CD14-positive monocyte (primary cell): ENCODE results near the gene ZNF487. TPM values are rescaled to one million over a fixed set of nuclear protein-coding genes. Genes with fewer than 3 reads are reported as not detected.

Experiments
- DNase-seq, 3 donors: peaks; one replicate each; pipeline ENCODE4 v3.0.0-alpha.2; 2011 to 2022
- H2AFZ ChIP-seq: 2 replicates; pipeline ENCODE4 v1.6.0; 2012; ENCODE audit warnings: mild to moderate bottlenecking, low read depth, low read length, inconsistent platforms; ENCODE audit not compliant: insufficient read depth, poor library complexity, severe bottlenecking
- H3K27ac ChIP-seq, 2 donors: 1 replicate in 1 of 2; 2 replicates in 1 of 2; pipeline ENCODE4 v1.5.1; 2012 to 2013; ENCODE audit warnings: low read length in 2 of 2, control low read depth in 1 of 2, inconsistent platforms in 1 of 2, low read depth in 1 of 2, mild to moderate bottlenecking in 1 of 2
- H3K27me3 ChIP-seq, 2 donors: one replicate each; pipeline versions ENCODE4 v1.6.0 to v1.6.1; 2011 to 2013; ENCODE audit warnings: low read length in 2 of 2; ENCODE audit not compliant: control insufficient read depth in 2 of 2, insufficient read depth in 2 of 2
- H3K36me3 ChIP-seq, 2 donors: replicated peaks in 1 of 2; 1 replicate in 1 of 2; 2 replicates in 1 of 2; pipeline versions ENCODE4 v1.5.1 to v1.6.1; 2012 to 2013; ENCODE audit warnings: low read length in 2 of 2, control low read depth in 1 of 2, inconsistent platforms in 1 of 2, mild to moderate bottlenecking in 1 of 2; ENCODE audit not compliant: insufficient read depth in 2 of 2, control insufficient read depth in 1 of 2
- H3K4me1 ChIP-seq, 2 donors: 1 replicate in 1 of 2; 2 replicates in 1 of 2; pipeline versions ENCODE4 v1.5.1 to v1.6.1; 2012 to 2013; ENCODE audit warnings: low read length in 2 of 2, control low read depth in 1 of 2, inconsistent platforms in 1 of 2, mild to moderate bottlenecking in 1 of 2, moderate library complexity in 1 of 2; ENCODE audit not compliant: insufficient read depth in 2 of 2, control insufficient read depth in 1 of 2
- H3K4me2 ChIP-seq: replicated peaks from 2 replicates; pipeline ENCODE3; 2012; ENCODE audit warnings: low read length, moderate library complexity, mild to moderate bottlenecking; ENCODE audit not compliant: poor library complexity, severe bottlenecking; ENCODE audit errors: extremely low read depth
- H3K4me3 ChIP-seq, 3 experiments: fragments of 200-600 bp in 1 of 3; sonication (generic) in 1 of 3; replicated peaks in 1 of 3; 1 replicate in 2 of 3; 2 replicates in 1 of 3; pipeline ENCODE4 v1.5.1; 2011 to 2013; ENCODE audit warnings: low read length in 3 of 3, mild to moderate bottlenecking in 3 of 3, control low read depth in 2 of 3, low read depth in 2 of 3, inconsistent platforms in 1 of 3, moderate library complexity in 1 of 3
- H3K79me2 ChIP-seq: 2 replicates; pipeline ENCODE4 v1.6.0; 2012; ENCODE audit warnings: mild to moderate bottlenecking, control low read depth, inconsistent platforms, low read length, moderate library complexity; ENCODE audit not compliant: insufficient read depth
- H3K9ac ChIP-seq: 2 replicates; pipeline ENCODE4 v1.6.0; 2017; ENCODE audit warnings: low read length, mild to moderate bottlenecking; ENCODE audit not compliant: insufficient read depth, poor library complexity, severe bottlenecking
- H3K9me3 ChIP-seq, 2 donors: replicated peaks in 1 of 2; 1 replicate in 1 of 2; 2 replicates in 1 of 2; pipeline versions ENCODE4 v1.5.1 to v1.6.1; 2012 to 2013; ENCODE audit warnings: low read length in 2 of 2, control low read depth in 1 of 2; ENCODE audit not compliant: control insufficient read depth in 1 of 2, insufficient read depth in 1 of 2
- H4K20me1 ChIP-seq: 2 replicates; pipeline ENCODE4 v1.6.0; 2012; ENCODE audit warnings: mild to moderate bottlenecking, low read length, control low read depth, moderate library complexity; ENCODE audit not compliant: insufficient read depth
- H3K27ac Mint-ChIP-seq, 7 donors: one replicate each; pipeline ENCODE4 v1.8.0; 2020; ENCODE audit warnings: mild to moderate bottlenecking in 7 of 7, mixed read lengths in 7 of 7, moderate library complexity in 6 of 7, inconsistent platforms in 2 of 7
- H3K27me3 Mint-ChIP-seq, 3 donors: one replicate each; pipeline ENCODE4 v1.8.0; 2021 to 2022; ENCODE audit warnings: low read depth in 3 of 3, mild to moderate bottlenecking in 3 of 3, mixed read lengths in 3 of 3, moderate library complexity in 3 of 3, inconsistent platforms in 1 of 3
- H3K36me3 Mint-ChIP-seq, 2 donors: one replicate each; pipeline ENCODE4 v1.8.0; 2020; ENCODE audit warnings: mixed read lengths in 2 of 2, inconsistent platforms in 1 of 2, mild to moderate bottlenecking in 1 of 2
- H3K4me1 Mint-ChIP-seq: one replicate; pipeline ENCODE4 v1.8.0; 2020; ENCODE audit warnings: mild to moderate bottlenecking, mixed read lengths
- H3K4me3 Mint-ChIP-seq, 2 donors: one replicate each; pipeline ENCODE4 v1.8.0; 2020; ENCODE audit warnings: mild to moderate bottlenecking in 2 of 2, mixed read lengths in 2 of 2, moderate library complexity in 1 of 2
- H3K9me3 Mint-ChIP-seq, 7 donors: one replicate each; pipeline ENCODE4 v1.8.0; 2020 to 2022; ENCODE audit warnings: mixed read lengths in 7 of 7, mild to moderate bottlenecking in 6 of 7, moderate library complexity in 6 of 7, inconsistent platforms in 2 of 7
- CTCF ChIP-seq: fragments of 200-600 bp; IDR thresholded peaks from one replicate; pipeline ENCODE4 v1.8.0; 2022; ENCODE audit warnings: antibody characterized with exemption, mild to moderate bottlenecking
- WGBS: methylation state at CpG from one replicate; pipeline ENCODE4 v1.1.5; 2013; ENCODE audit warnings: missing lambda C conversion rate; ENCODE audit not compliant: insufficient coverage; 5-methylcytosine and 5-hydroxymethylcytosine counted together
- intact Hi-C, 2 donors: fragments of 100-400 bp; cut with micrococcal nuclease; formaldehyde crosslinking; loops; one replicate each; pipeline versions ENCODE4 v1.15.0 to v1.15.1; 2023
- polyA plus RNA-seq, 3 donors: library from polyadenylated mRNA; depleted of rRNA in 1 of 3; unstranded in 2 of 3; stranded (reverse) in 1 of 3; fragments of 300-500 nt in 2 of 3; fragments of >200 nt in 1 of 3; fragmentation: Illumina TruSeq in 2 of 3; gene quantifications; 1 replicate in 2 of 3; 2 replicates in 1 of 3; pipeline ENCODE4 v1.2.3, GENCODE V29; 2012 to 2021

Gene ZNF487
- polyA plus RNA-seq, 3 donors = 8.6 to 19.7 (median 15.6) TPM

- peak overlapping the region; percentile 65 to 86 (median 71) for H3K4me3 ChIP-seq
- H3K36me3 Mint-ChIP-seq = no peaks in the 10 kb centered on the region
- peaks cover 0 to 3% (median 1%) of the 10 kb centered on the region in 3 donors for H3K27me3 Mint-ChIP-seq
- peak overlapping the region; percentile 96 for H3K4me2 ChIP-seq
- H3K79me2 ChIP-seq = peaks cover 53% of the 10 kb centered on the region
- no peaks in the 10 kb centered on the region for H3K36me3 ChIP-seq
- H3K4me3 Mint-ChIP-seq = peak overlapping the region; percentile 96 to 100
- peak overlapping the region; percentile 99 to 100 (median 100) for H3K27ac Mint-ChIP-seq
- peaks cover 32% of the 10 kb centered on the region for H4K20me1 ChIP-seq
- no peaks in the 10 kb centered on the region for H3K27me3 ChIP-seq
- H3K9me3 Mint-ChIP-seq = peaks cover 0 to 2% (median 0%) of the 10 kb centered on the region in 7 donors
- no peaks in the 10 kb centered on the region for H3K9me3 ChIP-seq
- H3K27ac ChIP-seq = peak overlapping the region; percentile 94 to 99
- H2AFZ ChIP-seq = peak overlapping the region; percentile 65
- peaks cover 34 to 48% of the 10 kb centered on the region in 2 donors for H3K4me1 ChIP-seq
- peak; percentile 12 to 35 (median 26) for DNase-seq
- WGBS = 2% methylated on average over 41 of the region's 46 CpGs
- peaks cover 34% of the 10 kb centered on the region for H3K4me1 Mint-ChIP-seq
- H3K9ac ChIP-seq = peak overlapping the region; percentile 97
- intact Hi-C loops = loop anchor here in 1 of 2 donors (2.0 kb wide), 1 partner anchor 15 kb away; no protein-coding TSS in a partner anchor
- TF ChIP-seq CTCF = no peak
Observed at GRCh38 chr10:43409385-43410109, 27.4 kb upstream of the ZNF487 start.

GRCh38 chr10:43410345-43410744 lies 26.6 kb upstream of the ZNF487 start:
- 97% methylated on average over 12 of the region's 14 CpGs for WGBS
- H3K9ac ChIP-seq = peak overlapping the region; percentile 97
- intact Hi-C loops = no loop called here

More at GRCh38 chr10:43410345-43410744, 26.6 kb upstream of the ZNF487 start:
- H3K27ac ChIP-seq = peak overlapping the region in 1 of 2 donors; percentile 99
- H3K4me2 ChIP-seq = peak overlapping the region; percentile 96
- H3K27ac Mint-ChIP-seq = peak overlapping the region; percentile 73 to 100 (median 100)
- H4K20me1 ChIP-seq = peaks cover 25% of the 10 kb centered on the region
- H3K9me3 Mint-ChIP-seq = peaks cover 0 to 2% (median 0%) of the 10 kb centered on the region in 7 donors
- H3K27me3 ChIP-seq = no peaks in the 10 kb centered on the region
- peak overlapping the region; percentile 96 to 100 for H3K4me3 Mint-ChIP-seq
- H3K4me1 ChIP-seq = peaks cover 28 to 40% of the 10 kb centered on the region in 2 donors
- no peak for TF ChIP-seq CTCF
- no peak for DNase-seq
- peaks cover 27% of the 10 kb centered on the region for H3K4me1 Mint-ChIP-seq
- H3K9me3 ChIP-seq = no peaks in the 10 kb centered on the region
- peaks cover 45% of the 10 kb centered on the region for H3K79me2 ChIP-seq
- no peaks in the 10 kb centered on the region for H3K36me3 Mint-ChIP-seq
- H2AFZ ChIP-seq = peak overlapping the region; percentile 65
- H3K4me3 ChIP-seq = peak overlapping the region in 2 of 3 experiments; percentile 65 to 86
- H3K27me3 Mint-ChIP-seq = peaks cover 0 to 3% (median 1%) of the 10 kb centered on the region in 3 donors
- no peaks in the 10 kb centered on the region for H3K36me3 ChIP-seq
